ENCODE measurements around the gene RBPMS2. TPM values are rescaled to one million over a fixed set of nuclear protein-coding genes. Genes with fewer than 3 reads are reported as not detected.
"Not testable (repeated sequence)": the region's sequence is repeated elsewhere in the genome, so short reads cannot be mapped to it uniquely, and the experiment has no call there.

RBPMS2 gene
- not detected for total RNA-seq

DNA sequence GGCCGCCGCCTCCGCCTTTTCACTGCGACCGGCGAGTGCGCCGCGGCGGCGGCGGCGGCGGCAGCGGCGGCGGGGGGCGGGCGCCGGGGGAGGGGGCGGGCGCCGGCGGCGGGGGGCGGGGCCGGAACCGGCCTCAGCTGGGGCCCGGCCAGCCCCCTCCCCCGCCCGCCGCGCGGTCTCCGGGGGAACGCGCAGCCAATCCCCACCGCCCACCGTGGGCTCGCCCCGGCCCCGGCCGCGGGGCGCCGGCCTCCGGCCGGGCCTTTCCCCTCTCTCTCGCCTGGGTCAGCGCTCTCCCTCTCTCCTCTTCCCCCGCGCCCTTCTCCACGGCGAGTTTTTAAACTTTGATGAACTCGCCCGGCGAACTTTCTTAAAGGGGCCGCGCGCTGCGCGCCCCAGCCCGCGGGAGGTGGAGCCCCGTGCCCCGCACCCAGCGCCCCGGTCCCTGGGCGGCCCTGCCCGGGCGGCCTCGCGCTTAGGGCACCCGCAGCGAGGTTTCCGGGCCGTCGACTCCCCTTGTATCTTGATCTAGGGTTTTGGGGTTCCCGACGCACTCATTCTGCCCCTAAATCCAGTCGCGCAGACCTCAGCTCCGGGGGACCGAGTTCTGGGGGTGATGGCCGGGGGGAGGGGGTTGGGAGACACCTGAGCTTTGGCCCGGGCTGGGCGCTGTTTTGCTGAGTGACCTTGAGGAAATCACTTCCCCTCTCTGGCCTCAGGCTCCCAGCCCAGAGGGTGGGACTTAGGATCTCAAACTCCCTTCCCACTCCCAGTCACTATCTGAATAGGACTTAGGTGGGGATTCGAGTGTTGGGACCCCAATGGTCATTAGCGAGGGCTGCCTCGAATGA lies at the start of gene RBPMS2:
Gene RBPMS2 (minus strand): TSS at position 39 of the 851 bp plus-strand sequence. CDS start 270 bp downstream, outside the sequence.
- POLR2A ChIA-PET = interaction anchor here (1.0 kb wide), 1 partner anchor 118 kb away, joined by 3 read pairs; no protein-coding TSS in a partner anchor
- Mint-ChIP-seq H3K36me3 (ENCODE audit: low read depth) (no peaks in the 10 kb centered on the region), H3K4me3 (peak within 1 kb of the TSS; percentile 59), H3K27ac (no peak within 1 kb of the TSS), H3K9me3 (ENCODE audit: low read depth) (no peaks in the 10 kb centered on the region), H3K27me3 (peaks cover 32% of the 10 kb centered on the region), H3K4me1 (no peaks in the 10 kb centered on the region)
- CTCF ChIA-PET = no interaction called here
- intact Hi-C loops (cut with DNase I, micrococcal nuclease) = no loop called here
- ATAC-seq = peak; percentile 36
- DNase-seq = peak; percentile 13

DNA sequence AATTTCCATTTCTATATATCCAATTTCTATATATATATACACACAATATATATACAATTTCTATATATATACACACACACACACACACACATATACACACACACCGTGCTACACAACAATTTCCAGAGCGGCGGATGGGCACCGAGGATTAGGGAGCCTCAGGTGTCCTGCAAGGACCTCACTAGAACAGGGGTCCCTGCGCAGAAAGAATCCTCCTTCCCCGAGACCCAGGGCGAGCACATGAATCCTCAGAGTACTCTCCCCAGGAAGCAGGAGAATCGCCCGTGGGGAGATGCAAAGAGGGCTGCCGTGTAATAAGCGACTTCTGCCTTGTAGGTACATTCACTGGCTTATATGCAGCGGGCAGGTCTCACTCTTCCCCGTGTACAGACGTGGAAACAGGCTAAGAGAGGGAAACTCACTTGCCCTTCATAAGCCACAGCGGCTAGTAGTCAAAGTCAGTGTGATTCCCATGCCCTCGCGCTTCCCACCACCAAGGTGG lies 49.6 kb upstream of the RBPMS2 start:
- Mint-ChIP-seq H3K9me3 (ENCODE audit: low read depth) (no peaks in the 10 kb centered on the region), H3K36me3 (ENCODE audit: low read depth) (peaks cover 19% of the 10 kb centered on the region), H3K4me3 (peak overlapping the region; percentile 87), H3K27ac (peak overlapping the region; percentile 63), H3K4me1 (peaks cover 22% of the 10 kb centered on the region), H3K27me3 (peaks cover 6% of the 10 kb centered on the region)
- intact Hi-C loops (cut with DNase I, micrococcal nuclease) = loop anchor here (1.0 to 10.0 kb wide), 9 partner anchors 10 to 660 kb away; partner anchors contain the start of genes PLEKHO2 (in 1 of the 2), PPIB (in 1 of the 2) and SPG21 (in 1 of the 2)
- ChIA-PET CTCF (interaction anchor here (0.8 to 2.2 kb wide), 8 partner anchors 11 to 97 kb away, joined by 3 to 17 read pairs (median 4); no protein-coding TSS in a partner anchor), POLR2A (interaction anchor here (0.6 to 1.1 kb wide), 3 partner anchors 19 to 591 kb away, joined by 3 to 4 read pairs (median 3); no protein-coding TSS in a partner anchor)
- peak; percentile 18 for ATAC-seq
- DNase-seq = peak; percentile 42

DNA sequence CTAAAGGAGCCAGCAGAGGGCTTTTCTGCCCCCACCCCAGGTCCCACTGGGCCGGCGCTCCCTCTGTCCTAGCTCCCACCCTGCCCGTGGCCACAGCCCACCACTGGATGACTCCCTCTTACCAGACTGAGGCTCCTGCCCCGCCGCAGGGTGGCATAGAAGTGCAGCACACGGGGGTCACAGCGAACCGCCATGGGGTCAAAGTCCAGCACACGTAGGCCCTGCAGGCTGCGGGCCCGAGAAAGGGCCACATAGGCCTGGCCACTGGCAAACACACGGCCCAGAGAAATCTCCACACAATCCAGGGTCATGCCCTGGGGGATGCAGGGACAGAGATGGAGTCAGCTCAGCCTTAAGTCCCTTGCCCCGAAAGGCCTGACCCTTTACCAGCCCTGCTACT lies 41.1 kb upstream of the RBPMS2 start:
- Mint-ChIP-seq H3K9me3 (ENCODE audit: low read depth) (no peaks in the 10 kb centered on the region), H3K4me1 (no peaks in the 10 kb centered on the region), H3K27me3 (no peaks in the 10 kb centered on the region), H3K36me3 (ENCODE audit: low read depth) (peaks cover 2% of the 10 kb centered on the region), H3K4me3 (no peak overlapping the region), H3K27ac (no peak overlapping the region)
- intact Hi-C loops (cut with DNase I, micrococcal nuclease) = no loop called here
- ATAC-seq (no peak), DNase-seq (no peak)
- POLR2A ChIA-PET = no interaction called here
- CTCF ChIA-PET = interaction anchor here (0.7 kb wide), 1 partner anchor 708 kb away, joined by 3 read pairs; no protein-coding TSS in a partner anchor

DNA sequence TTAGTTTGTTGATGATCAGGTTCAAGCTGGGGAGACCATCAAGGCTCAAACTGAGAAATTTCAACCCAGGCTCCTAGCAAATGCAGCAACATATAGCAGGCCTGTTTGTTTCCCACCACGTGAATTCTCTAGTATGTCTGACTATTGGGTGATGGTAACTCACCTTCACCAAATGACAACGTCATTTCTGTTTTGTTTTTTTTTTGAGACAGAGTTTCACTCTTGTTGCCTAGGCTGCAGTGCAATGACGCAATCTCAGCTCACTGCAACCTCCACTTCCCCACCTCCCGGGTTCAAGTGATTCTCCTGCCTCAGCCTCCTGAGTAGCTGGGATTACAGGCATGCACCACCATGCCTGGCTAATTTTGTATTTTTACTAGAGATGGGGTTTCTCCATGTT lies 39.6 kb upstream of the RBPMS2 start:
- ATAC-seq = peak; percentile 32
- H3K4me3 Mint-ChIP-seq; DNase-seq; H3K9me3 Mint-ChIP-seq (ENCODE audit: low read depth); H3K27me3 Mint-ChIP-seq; H3K4me1 Mint-ChIP-seq; POLR2A ChIA-PET; H3K27ac Mint-ChIP-seq; intact Hi-C loops (cut with DNase I, micrococcal nuclease); H3K36me3 Mint-ChIP-seq (ENCODE audit: low read depth): not testable (repeated sequence)
- CTCF ChIA-PET = interaction anchor here (0.9 to 1.7 kb wide), 2 partner anchors 14 to 84 kb away, joined by 3 read pairs; no protein-coding TSS in a partner anchor

GRCh38 chr15:64814283-64814682 lies 38.9 kb upstream of the RBPMS2 start:
- CTCF ChIA-PET = interaction anchor here (0.7 to 1.7 kb wide), 3 partner anchors 13 to 83 kb away, joined by 3 read pairs; no protein-coding TSS in a partner anchor
- H3K4me1 Mint-ChIP-seq; H3K4me3 Mint-ChIP-seq; intact Hi-C loops (cut with DNase I, micrococcal nuclease); H3K9me3 Mint-ChIP-seq (ENCODE audit: low read depth); H3K27me3 Mint-ChIP-seq; POLR2A ChIA-PET; H3K27ac Mint-ChIP-seq; ATAC-seq; DNase-seq; H3K36me3 Mint-ChIP-seq (ENCODE audit: low read depth): not testable (repeated sequence)

GRCh38 chr15:64813075-64813474 lies 37.7 kb upstream of the RBPMS2 start:
- H3K27me3 Mint-ChIP-seq = peaks cover 3% of the 10 kb centered on the region
- no peaks in the 10 kb centered on the region for H3K36me3 Mint-ChIP-seq (ENCODE audit: low read depth)
- no peaks in the 10 kb centered on the region for H3K9me3 Mint-ChIP-seq (ENCODE audit: low read depth)
- no peak overlapping the region for H3K4me3 Mint-ChIP-seq
- ChIA-PET POLR2A (no interaction called here), CTCF (interaction anchor here (1.2 kb wide), 1 partner anchor 85 kb away, joined by 7 read pairs; no protein-coding TSS in a partner anchor)
- no peak overlapping the region for H3K27ac Mint-ChIP-seq
- DNase-seq = no peak
- intact Hi-C loops (cut with DNase I, micrococcal nuclease) = no loop called here
- ATAC-seq = no peak
- no peaks in the 10 kb centered on the region for H3K4me1 Mint-ChIP-seq

DNA sequence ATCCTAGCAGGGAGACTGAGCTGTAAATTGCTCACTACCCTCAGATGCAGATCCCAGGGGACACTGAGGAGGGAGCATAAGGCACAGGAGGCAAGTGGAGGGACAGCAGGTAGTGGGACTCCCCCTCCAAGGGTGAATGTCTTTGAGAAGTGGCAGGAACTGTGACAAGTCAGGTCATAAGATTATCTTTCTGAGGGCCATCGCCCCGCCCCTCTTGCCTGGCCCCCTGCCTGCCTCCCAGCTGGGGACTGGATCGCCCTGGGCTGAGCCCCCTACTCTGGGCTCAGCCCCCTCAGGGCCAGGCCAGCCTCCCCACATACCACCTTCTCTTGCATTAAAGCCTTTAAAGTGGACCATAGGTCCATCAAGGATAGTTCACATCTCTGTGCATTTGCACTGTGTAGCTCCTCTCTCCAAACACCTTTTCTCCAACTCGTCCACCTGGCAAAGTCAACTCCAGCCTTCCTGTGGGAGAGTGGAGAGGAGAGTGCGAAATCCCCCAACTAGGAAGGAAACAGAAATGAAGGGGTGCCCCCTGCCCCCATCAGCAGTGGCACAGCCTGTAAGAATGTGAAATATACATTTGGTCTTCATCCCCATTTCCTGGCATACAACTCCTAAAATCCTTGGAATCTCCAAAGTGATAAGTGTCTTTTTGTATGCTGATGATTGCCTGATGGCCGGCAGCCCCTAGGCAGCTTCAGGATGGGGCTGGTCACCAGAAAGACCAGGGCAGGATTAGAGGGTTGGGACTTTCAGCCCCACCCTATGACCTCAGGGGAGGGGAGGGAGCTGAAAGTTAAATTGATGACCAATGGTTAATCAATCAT lies 35.3 kb upstream of the RBPMS2 start:
- no peaks in the 10 kb centered on the region for H3K4me1 Mint-ChIP-seq
- no peak overlapping the region for H3K4me3 Mint-ChIP-seq
- peaks cover 3% of the 10 kb centered on the region for H3K27me3 Mint-ChIP-seq
- intact Hi-C loops (cut with DNase I, micrococcal nuclease) = loop anchor here (1.0 to 2.0 kb wide), 3 partner anchors 79 to 124 kb away; no protein-coding TSS in a partner anchor
- no peaks in the 10 kb centered on the region for H3K36me3 Mint-ChIP-seq (ENCODE audit: low read depth)
- no peak for ATAC-seq
- POLR2A ChIA-PET = interaction anchor here (1.0 kb wide), 1 partner anchor 45 kb away, joined by 3 read pairs; no protein-coding TSS in a partner anchor
- no peak overlapping the region for H3K27ac Mint-ChIP-seq
- no peaks in the 10 kb centered on the region for H3K9me3 Mint-ChIP-seq (ENCODE audit: low read depth)
- CTCF ChIA-PET = interaction anchor here (0.6 to 5.2 kb wide), 27 partner anchors 9 to 323 kb away, joined by 3 to 54 read pairs (median 6); partner anchors contain the start of genes PDCD7 and PIF1
- no peak for DNase-seq

DNA sequence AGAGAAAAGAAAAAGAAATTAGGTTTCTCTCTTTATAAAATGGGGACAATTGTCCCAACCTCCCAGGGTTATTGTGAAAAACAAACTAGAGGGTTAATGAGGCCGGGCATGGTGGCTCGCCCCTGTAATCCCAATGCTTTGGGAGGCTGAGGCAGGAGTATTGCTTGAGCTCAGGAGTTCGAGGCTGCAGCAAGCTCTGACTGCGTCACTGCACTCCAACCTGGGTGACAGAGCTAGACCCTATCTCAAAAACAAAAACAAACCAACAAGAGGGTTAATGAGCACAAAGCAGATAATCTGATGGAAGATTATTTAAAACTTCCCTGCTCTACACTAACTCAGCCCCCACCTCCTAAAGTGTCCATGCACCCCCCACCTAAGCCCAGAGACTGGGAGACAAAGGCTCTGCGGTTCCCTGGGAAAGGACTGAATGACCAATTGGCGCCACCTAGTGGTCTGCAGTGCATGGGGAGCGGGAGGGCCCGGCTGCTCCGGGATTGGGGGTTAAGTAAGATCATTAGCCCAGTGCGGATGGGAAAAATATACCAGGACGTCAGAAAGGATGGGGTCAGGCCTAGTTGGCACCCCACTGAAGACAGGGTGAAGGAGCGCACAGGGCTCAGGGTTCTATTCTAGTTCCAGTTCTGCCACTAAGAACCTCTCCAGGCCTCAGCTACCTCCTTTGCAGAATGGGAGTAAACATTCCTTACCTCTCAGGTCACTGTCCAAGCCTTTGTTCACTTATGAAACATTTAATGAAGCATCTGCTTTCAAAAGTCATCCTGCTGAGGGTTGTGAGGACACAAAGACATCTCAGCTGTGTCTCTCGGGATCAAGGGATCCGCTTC lies 34.5 kb upstream of the RBPMS2 start:
- no peaks in the 10 kb centered on the region for H3K9me3 Mint-ChIP-seq (ENCODE audit: low read depth)
- no peaks in the 10 kb centered on the region for H3K4me1 Mint-ChIP-seq
- ChIA-PET POLR2A (interaction anchor here (0.6 to 1.0 kb wide), 2 partner anchors 33 to 44 kb away, joined by 3 read pairs; no protein-coding TSS in a partner anchor), CTCF (interaction anchor here (0.5 to 5.2 kb wide), 34 partner anchors 8 to 664 kb away, joined by 3 to 54 read pairs (median 4); partner anchors contain the start of genes ANKDD1A and PIF1)
- ATAC-seq = peak; percentile 86
- H3K27ac Mint-ChIP-seq = no peak overlapping the region
- H3K36me3 Mint-ChIP-seq (ENCODE audit: low read depth) = no peaks in the 10 kb centered on the region
- H3K4me3 Mint-ChIP-seq = no peak overlapping the region
- intact Hi-C loops (cut with DNase I, micrococcal nuclease) = loop anchor here (1.0 to 2.0 kb wide), 3 partner anchors 79 to 123 kb away; no protein-coding TSS in a partner anchor
- DNase-seq = peak; percentile 86
- H3K27me3 Mint-ChIP-seq = peaks cover 3% of the 10 kb centered on the region

GRCh38 chr15:64808785-64809453 lies 33.5 kb upstream of the RBPMS2 start:
- POLR2A ChIA-PET = interaction anchor here (0.6 kb wide), 2 partner anchors 34 to 110 kb away, joined by 3 to 7 read pairs; no protein-coding TSS in a partner anchor
- ATAC-seq (no peak), DNase-seq (no peak)
- peaks cover 3% of the 10 kb centered on the region for H3K27me3 Mint-ChIP-seq
- H3K9me3 Mint-ChIP-seq (ENCODE audit: low read depth) = no peaks in the 10 kb centered on the region
- no peaks in the 10 kb centered on the region for H3K4me1 Mint-ChIP-seq
- peak overlapping the region; percentile 21 for H3K27ac Mint-ChIP-seq
- H3K36me3 Mint-ChIP-seq (ENCODE audit: low read depth) = no peaks in the 10 kb centered on the region
- H3K4me3 Mint-ChIP-seq = no peak overlapping the region
- CTCF ChIA-PET = interaction anchor here (0.6 to 5.2 kb wide), 20 partner anchors 12 to 584 kb away, joined by 3 to 54 read pairs (median 6); partner anchors contain the start of genes ANKDD1A and PIF1
- intact Hi-C loops (cut with DNase I, micrococcal nuclease) = no loop called here
